ENCODE measurements around the gene HKDC1.
"Not testable (repeated sequence)": the region's sequence is repeated elsewhere in the genome, so short reads cannot be mapped to it uniquely, and the experiment has no call there.

HKDC1 gene

DNA sequence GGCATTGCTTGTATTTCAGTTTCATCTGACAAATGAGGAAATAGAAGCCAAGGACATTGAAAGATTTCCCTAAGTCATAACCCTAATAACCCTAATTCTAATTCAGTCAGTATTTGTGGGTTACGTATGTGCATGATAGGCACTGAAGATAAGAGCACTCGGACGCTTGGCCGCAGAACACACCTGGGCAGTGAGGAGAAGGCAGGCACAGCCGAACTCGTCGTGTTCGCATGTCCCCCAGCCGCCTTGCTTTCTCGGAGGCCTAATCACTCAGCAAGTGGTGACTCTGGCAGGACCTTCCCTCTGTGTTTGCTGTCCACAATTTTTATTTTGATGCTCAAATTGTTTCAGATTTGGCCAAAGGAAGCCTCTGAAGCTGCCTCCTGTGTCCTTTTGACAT is 23.7 kb downstream of the HKDC1 start:
- no peak for DNase-seq

GRCh38 chr10:69246036-69246435 is 25.9 kb downstream of the HKDC1 start:
- no peak for DNase-seq

DNA sequence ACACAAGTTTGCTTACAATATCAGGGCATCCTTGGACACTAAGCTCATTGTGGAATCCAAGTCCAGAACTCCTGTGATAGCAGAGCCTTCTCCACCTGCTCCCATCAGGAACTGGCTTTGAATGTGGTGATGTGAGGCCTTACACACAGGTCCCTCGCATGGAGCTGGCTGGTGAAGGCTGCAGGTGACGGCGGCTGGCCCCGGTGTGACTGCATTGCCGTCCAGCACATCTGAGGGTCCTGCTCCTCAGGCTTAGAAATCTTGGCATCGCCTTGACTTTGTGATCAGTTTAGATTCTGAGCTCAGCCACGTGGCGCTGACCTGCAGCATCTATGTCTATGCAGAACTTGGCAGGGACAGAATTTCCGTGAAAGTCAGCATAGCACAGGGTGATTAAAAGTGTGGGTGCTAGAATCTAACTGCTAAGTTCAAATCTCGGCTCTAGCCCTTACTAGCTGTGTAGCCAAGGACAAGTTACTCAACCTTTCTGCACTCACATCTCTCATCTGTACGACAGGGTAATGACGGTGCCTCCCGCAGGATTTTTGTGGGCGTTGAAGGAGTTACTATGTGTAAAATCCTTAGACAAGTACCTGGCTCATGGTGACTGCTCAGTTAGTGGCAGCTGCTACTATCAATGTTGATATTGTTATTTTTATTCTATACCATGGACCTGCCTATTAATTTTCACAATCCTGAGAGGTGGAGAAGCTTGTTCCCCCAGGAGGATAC is 26.6 kb downstream of the HKDC1 start:
- no peak for DNase-seq

- no peak for DNase-seq
Observed at GRCh38 chr10:69247313-69247710, 27.2 kb downstream of the HKDC1 start.

- DNase-seq = no peak
Observed at GRCh38 chr10:69248117-69248730, 28.1 kb downstream of the HKDC1 start.

GRCh38 chr10:69250041-69250440 is 29.9 kb downstream of the HKDC1 start:
- DNase-seq = no peak

DNA sequence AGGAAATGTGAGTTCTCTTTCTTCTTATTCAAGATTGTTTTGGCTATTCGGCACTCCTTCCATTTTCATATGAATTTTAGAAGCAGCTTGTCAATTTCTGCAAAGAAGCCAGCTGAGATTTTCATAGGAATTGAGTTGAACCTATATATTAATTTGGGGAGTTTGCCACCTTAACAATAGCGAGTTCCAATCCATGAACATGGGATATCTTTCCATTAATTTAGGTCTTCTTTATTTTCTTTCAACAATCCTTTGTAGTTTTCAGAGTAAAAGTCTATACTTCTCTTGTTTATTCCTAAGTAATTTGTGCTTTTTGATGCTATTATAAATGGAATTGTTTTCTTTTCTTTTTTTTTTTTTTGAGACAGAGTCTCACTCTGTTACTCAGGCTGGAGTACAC is 31.3 kb downstream of the HKDC1 start:
- DNase-seq = not testable (repeated sequence)

DNA sequence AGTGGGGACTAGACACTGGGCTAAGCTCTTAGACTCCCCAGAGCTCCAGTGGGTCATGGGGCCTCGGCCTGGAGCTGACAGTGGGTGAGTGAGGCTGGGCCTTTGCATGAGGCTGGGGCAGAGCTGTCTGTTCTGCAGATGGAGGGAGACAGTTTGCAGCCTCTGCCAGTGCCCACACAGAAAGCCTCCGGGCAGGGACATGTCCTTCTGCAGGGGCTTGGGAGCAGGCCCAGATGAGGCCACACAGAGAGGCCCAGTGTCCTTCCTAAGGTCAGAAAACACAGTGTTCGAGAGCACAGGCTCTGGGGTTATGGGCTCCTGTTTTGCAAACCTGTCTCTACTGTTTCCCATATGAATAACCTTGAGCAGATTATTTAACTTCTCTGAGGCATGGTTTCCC is 33.0 kb downstream of the HKDC1 start:
- DNase-seq = no peak

GRCh38 chr10:69254877-69255276 is 34.7 kb downstream of the HKDC1 start:
- DNase-seq = no peak

DNA sequence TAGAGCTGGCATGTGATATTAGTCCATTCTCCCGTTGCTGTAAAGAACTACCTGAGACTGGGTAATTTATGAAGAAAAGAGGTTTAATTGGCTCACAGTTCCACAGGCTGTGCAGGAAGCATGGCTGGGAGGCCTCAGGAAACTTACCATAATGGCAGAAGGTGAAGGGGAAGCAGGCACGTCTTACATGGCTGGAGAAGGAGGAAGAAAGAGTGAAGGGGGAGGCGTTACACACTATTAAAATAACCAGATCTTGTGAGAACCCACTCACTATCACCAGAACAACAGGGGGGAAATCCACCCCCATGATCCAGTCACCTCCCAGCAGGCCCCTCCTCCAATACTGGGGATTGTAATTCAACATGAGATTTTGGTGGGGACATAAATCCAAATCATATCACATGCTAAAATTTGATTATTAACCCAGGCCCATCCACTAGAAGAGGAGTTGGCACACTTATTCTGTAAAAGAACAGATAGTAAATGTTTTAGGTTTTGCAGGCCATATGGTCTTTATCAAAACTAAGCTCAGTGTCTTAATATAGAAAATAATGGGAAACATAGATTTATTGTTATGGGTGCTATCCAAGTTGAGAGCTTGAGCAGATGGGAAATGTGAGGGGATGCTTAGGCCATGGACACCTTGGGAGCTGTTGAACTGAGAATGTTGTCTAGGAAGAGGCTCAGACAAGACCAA is 39.6 kb downstream of the HKDC1 start:
- DNase-seq = no peak

DNA sequence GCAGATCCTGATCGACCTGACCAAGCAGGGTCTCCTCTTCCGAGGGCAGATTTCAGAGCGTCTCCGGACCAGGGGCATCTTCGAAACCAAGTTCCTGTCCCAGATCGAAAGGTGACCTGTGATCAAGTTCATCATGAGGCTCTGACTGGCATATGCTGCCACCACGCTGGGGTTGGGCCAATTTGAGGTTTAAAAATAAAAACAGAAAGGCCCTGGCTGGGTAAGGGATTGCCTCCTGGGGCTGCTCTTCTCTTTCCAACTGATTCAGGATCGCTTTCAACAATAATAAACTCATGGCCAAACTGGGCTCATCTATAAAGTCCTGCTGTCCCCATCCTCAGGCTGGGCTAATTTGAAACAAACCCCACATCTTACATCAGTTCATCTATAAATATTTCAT is 41.1 kb downstream of the HKDC1 start:
- DNase-seq = no peak

DNA sequence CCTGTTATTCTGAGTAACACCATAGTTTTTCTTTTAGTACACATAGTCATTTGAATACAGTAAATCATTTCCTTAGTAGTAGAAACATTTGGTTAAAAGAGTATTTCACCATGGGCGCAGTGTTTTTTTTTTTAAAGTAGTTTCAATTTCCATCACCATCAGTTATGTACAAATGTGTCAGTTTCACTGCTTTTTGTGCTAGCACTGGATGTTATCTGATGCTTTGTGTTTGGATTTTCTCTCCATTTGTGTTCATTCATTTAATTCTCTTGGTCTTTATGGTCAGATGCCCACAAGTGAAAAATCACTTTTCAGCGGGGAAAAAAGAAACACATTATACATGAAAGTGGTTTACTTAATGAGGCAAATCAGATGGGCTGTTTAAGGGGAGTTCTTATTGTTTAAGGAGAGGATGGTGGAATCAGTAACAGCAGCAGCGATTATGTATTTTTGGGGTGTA is 42.2 kb downstream of the HKDC1 start:
- DNase-seq = no peak

GRCh38 chr10:69265521-69265920 is 45.4 kb downstream of the HKDC1 start:
- no peak for DNase-seq

GRCh38 chr10:69268761-69269416 is 48.8 kb downstream of the HKDC1 start:
- no peak for DNase-seq

DNA sequence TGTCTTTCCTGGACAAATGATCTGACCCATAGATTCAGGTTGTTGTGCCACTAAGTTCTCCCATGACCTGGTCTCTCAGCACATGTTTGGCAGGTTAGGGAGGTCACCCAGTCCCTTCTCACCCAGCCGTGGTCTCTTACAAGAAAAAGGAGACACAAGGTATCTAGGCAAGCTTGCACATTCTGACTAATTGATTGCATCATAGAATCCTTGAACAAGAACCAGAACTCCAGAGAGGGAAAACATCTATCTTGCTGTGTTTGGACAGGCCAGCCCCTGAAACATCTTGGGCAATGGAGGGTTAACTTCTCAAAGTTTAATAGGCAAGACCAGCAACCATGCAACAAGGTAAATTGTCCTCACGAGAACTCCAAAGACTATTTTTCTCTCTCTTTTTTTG is 49.6 kb downstream of the HKDC1 start:
- DNase-seq = no peak

DNA sequence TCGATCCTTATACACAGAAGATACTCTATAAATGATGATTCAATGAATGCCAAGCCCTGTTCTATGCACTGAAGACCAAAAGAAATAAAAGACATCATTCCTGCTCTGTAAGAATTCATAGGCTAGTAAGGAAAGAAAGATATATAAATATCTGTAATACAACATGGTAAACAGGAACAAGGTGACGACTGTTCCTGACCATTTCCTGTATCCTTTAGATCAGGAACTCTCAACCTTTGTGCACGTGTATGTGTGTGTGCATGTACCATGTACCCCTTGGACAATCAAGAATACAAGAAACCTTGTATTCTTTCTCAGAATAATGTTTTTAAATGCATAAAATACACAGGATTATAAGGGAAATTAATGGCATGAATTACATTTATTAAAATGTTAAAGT is 50.9 kb downstream of the HKDC1 start:
- DNase-seq = no peak

DNA sequence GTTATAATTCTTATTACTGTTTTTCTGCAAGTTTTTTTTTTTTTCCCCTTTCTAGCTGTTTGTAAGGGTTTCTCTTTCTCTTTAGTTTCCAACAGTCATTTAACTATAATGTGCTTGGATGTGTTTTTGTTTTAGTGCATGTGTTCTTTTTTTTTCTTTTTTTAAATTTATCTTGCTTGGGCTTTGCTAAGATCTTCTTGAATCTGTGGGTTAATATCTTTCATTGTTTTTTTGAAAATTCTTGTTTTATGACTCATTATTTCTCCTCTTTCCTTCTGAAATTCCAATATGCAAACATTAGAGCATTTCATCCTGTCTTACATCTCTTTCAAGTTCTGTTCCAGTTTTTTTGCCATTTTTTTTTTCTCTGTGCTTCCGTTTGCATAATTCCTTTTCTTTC is 52.5 kb downstream of the HKDC1 start:
- DNase-seq = no peak

DNA sequence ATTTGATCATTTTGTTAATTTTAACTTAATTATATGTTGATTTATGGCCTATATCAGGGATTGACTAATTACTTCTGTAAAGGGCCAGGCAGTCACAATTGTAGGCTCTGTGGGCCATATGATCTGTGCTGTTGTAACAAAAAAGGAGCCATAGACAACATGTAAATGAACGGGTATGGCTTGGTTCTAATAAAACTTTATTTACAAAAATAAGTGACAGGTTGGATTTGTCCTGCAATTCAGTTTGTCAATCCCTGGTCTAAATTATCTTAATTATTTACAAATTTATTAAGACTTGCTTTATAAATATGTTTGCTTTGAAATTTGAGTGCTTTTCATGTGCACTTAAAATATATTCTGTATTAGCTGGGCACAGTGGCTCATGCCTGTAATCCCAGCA is 55.3 kb downstream of the HKDC1 start:
- DNase-seq = no peak

DNA sequence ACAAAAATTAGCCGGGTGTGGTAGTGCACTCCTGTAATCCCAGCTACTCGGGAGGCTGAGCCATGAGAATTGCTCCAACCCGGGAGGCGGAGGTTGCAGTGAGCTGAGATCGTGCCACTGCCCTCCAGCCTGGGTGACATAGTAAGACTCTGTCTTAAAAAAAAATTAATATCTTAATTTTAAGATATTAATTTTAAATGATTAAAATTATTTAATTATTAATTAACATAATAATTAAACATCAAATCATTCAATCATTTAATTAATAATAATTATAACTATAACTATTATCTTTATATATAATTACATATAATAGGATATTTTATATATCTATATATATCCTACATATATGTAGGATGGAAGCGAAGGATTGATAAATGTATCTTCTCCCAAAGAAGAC is 56.4 kb downstream of the HKDC1 start:
- no peak for DNase-seq

GRCh38 chr10:69278446-69278963 is 58.4 kb downstream of the HKDC1 start, which contains the start of gene HK1:
HK1 (plus strand) TSS chr10:69278496.
- no peak for DNase-seq

GRCh38 chr10:69279110-69279509 is 59.0 kb downstream of the HKDC1 start:
- DNase-seq = no peak

DNA sequence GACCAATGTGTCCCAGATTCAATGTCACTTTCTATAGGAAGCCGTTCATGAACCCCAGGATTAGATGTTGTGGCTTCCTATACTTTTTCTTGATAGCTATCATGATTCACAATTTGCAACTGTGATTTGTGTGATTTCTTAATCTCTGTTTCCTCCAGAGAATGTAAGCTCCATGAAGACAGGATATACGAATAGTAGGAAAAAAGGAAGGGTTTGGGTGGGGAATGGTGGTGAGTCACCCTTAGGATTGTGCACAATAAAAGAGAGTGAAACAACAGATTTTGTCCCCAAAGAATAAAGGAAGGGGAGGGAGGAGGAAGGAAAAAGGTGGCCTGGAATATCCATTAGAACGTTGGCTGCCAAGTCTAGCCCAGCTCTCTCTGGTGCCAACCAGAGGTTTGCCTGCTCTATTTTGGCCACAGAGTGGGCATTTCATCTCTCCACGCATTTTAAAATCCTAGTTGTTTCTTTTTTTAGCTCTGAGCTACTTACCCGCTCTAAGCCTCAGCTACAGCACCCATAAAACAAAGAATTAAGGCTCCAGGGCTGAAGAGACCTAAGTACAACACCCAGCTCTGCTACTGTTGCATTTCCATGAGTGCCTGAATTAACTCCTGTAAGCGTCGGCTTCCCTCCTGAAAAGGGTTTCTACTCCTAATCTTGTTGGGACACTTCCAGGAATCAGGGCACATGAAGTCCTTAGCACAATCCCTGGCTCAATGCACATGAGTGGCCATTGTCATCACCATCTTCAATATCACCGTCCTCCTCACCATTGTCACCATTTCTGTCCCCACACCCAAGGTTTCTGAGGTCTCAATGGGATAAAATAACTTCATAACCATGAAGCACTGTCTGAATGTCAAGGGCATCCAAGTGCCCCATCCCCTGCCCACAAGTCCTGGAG is 61.6 kb downstream of the HKDC1 start:
- no peak for DNase-seq
